Pancreas (tissue), 10 donors: ENCODE measurements around the gene EHD1. TPM values are rescaled to one million over a fixed set of nuclear protein-coding genes. Genes with fewer than 3 reads are reported as not detected.

Source experiments
- ATAC-seq, 4 donors: fragments of 200-7000 bp; cut with Tn5 transposase; one replicate each; pipeline versions ENCODE4 v1.8.0 to v1.9.1; 2020; ENCODE audit warnings: mild to moderate bottlenecking in 4 of 4, moderate library complexity in 4 of 4
- DNase-seq, 6 donors: peaks; one replicate each; pipeline ENCODE4 v3.0.0-alpha.2; 2020
- FAIRE-seq: peaks from 2 replicates; lab custom pipeline; 2012; peaks lifted over from hg19 to GRCh38; lab: Jason Lieb, UNC
- H3K27ac ChIP-seq, 4 donors: fragments of 200-600 bp; sonication (generic); 1 replicate in 3 of 4; 2 replicates in 1 of 4; pipeline versions ENCODE4 v1.5.0 to v1.8.0; 2020
- H3K27me3 ChIP-seq, 4 donors: fragments of 200-600 bp; one replicate each; pipeline ENCODE4 v1.8.0; 2021
- H3K36me3 ChIP-seq, 3 donors: fragments of 200-600 bp; sonication (generic) in 1 of 3; one replicate each; pipeline versions ENCODE4 v1.5.0 to v1.8.0; 2020 to 2021
- H3K4me1 ChIP-seq, 3 donors: fragments of 200-600 bp; one replicate each; pipeline ENCODE4 v1.8.0; 2021
- H3K4me3 ChIP-seq, 4 donors: fragments of 200-600 bp; sonication (generic) in 2 of 4; one replicate each; pipeline versions ENCODE4 v1.5.0 to v1.8.0; 2020 to 2021
- H3K9me3 ChIP-seq, 4 donors: fragments of 200-600 bp; one replicate each; pipeline ENCODE4 v1.8.0; 2021
- WGBS, 2 donors: extraction: QIAGEN DNeasy Blood & Tissue Kit; methylation state at CpG; one replicate each; pipeline ENCODE4 v1.1.7; 2013; 5-methylcytosine and 5-hydroxymethylcytosine counted together
- intact Hi-C, 3 donors: fragments of 100-400 bp; cut with DNase I; formaldehyde crosslinking; loops; one replicate each; pipeline versions ENCODE4 v1.11.1 to v1.14.2; 2022
- polyA plus RNA-seq, 2 donors: library from polyadenylated mRNA; stranded (reverse); fragments of 200-250 nt; gene quantifications; one replicate each; pipeline ENCODE4 v1.2.3, GENCODE V29; 2013
- total RNA-seq, 6 donors: library from RNA; stranded (reverse); fragmentation: NEBNext Ultra II Directional in 4 of 6; extraction: Animal tissue kit (Norgen Biotek cat#: 25700) in 4 of 6; gene quantifications; one replicate each; pipeline versions ENCODE4 v1.2.1 to v1.2.4, GENCODE V29; 2021 to 2023
- TF ChIP-seq, protein P1 (sequence below), 4 donors: fragments of 200-600 bp; sonication (generic) in 3 of 4; IDR thresholded peaks; one replicate each; pipeline versions ENCODE4 v1.5.0 to v1.8.0; 2021; ENCODE audit warnings: antibody characterized with exemption in 4 of 4
- donor health status: healthy with polysubstance abuse.
- donor health status: DM: no; HTN: no; CAD: no; lungs with moderate emphysema.
- donor health status: DM: no; HTN: no; CAD: no.
- donor health status: control.
- donor health status: control.
- donor health status: Bipolar disorder and iron deficiency.
- donor health status: DM: yes; HTN: yes; CAD: no.
- donor health status: DM: no; HTN: no; CAD: no.
- donor health status: DM: no; HTN: no; CAD: no.
- donor health status: DM: yes; HTN: yes; CAD: no.

Gene EHD1
- total and polyA plus RNA-seq, 8 donors: 10.1 to 22.1 (median 16.8) TPM

DNA sequence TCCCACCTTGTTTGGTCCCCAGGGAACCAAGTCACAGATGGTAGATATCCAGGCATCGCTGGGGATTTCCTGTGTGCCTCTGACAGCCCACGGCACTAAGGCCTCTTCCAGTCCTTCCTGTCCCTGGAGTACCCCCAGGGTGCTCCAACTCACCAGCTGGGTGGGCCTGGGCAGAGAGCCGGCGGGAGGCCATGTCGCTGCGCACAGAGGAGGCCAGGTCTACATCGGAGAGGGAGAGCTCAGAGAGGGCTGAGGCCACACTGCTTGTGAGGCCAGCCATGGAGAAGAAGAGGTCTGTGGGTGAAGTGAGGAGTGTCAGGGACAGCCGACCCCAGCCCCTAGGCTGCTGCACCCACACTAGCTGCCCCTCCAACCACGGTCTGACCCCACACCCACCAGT, 33.3 kb upstream of the EHD1 start:
- peak in 2 of 6 donors; percentile 29 to 63 for DNase-seq
- peaks cover 0 to 7% (median 3%) of the 10 kb centered on the region in 3 donors for H3K4me1 ChIP-seq
- H3K9me3 ChIP-seq: no peaks in the 10 kb centered on the region
- TF ChIP-seq, protein P1, sequence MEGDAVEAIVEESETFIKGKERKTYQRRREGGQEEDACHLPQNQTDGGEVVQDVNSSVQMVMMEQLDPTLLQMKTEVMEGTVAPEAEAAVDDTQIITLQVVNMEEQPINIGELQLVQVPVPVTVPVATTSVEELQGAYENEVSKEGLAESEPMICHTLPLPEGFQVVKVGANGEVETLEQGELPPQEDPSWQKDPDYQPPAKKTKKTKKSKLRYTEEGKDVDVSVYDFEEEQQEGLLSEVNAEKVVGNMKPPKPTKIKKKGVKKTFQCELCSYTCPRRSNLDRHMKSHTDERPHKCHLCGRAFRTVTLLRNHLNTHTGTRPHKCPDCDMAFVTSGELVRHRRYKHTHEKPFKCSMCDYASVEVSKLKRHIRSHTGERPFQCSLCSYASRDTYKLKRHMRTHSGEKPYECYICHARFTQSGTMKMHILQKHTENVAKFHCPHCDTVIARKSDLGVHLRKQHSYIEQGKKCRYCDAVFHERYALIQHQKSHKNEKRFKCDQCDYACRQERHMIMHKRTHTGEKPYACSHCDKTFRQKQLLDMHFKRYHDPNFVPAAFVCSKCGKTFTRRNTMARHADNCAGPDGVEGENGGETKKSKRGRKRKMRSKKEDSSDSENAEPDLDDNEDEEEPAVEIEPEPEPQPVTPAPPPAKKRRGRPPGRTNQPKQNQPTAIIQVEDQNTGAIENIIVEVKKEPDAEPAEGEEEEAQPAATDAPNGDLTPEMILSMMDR (IDR thresholded peaks at IDR 0.05): no peak
- no peaks in the 10 kb centered on the region for H3K27me3 ChIP-seq
- peaks cover 6 to 68% (median 39%) of the 10 kb centered on the region in 3 donors for H3K36me3 ChIP-seq
- intact Hi-C loops: no loop called here
- WGBS, 2 donors: 94 to 98% methylated on average over 8 to 9 of the region's 9 CpGs
- no peak for ATAC-seq
- no peak overlapping the region for H3K4me3 ChIP-seq
- no peak for FAIRE-seq
- no peak overlapping the region for H3K27ac ChIP-seq

DNA sequence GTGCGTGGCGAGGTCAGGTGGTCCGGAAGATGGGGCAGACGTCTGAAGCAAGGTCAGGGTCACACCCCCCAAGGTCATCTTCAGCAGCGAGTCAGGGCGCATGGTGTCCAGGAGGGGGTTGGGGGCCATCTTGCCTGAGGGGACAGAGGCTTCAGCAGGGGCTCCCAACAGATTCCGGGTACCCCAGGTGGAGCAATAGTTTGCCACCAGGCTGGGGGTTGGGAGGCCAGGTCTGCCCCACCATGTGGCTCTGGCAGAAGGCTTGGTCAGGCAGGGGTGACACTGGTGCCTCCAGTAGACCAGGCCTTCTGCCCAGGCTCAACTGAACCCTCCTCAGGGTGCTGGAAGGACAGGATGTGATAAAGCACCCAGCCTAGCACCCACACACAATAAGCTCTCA, 32.7 kb upstream of the EHD1 start:
- DNase-seq (peak in 1 of 6 donors; percentile 53), FAIRE-seq (no peak), ATAC-seq (no peak)
- TF ChIP-seq, protein P1 (IDR thresholded peaks at IDR 0.05): no peak
- Histone ChIP-seq H3K36me3 (peaks cover 6 to 73% (median 39%) of the 10 kb centered on the region in 3 donors), H3K27ac (no peak overlapping the region), H3K9me3 (no peaks in the 10 kb centered on the region), H3K4me1 (peaks cover 0 to 7% (median 3%) of the 10 kb centered on the region in 3 donors), H3K27me3 (no peaks in the 10 kb centered on the region), H3K4me3 (no peak overlapping the region)
- 82 to 86% methylated on average over 7 of the region's 7 CpGs for WGBS, 2 donors
- intact Hi-C loops: no loop called here

DNA sequence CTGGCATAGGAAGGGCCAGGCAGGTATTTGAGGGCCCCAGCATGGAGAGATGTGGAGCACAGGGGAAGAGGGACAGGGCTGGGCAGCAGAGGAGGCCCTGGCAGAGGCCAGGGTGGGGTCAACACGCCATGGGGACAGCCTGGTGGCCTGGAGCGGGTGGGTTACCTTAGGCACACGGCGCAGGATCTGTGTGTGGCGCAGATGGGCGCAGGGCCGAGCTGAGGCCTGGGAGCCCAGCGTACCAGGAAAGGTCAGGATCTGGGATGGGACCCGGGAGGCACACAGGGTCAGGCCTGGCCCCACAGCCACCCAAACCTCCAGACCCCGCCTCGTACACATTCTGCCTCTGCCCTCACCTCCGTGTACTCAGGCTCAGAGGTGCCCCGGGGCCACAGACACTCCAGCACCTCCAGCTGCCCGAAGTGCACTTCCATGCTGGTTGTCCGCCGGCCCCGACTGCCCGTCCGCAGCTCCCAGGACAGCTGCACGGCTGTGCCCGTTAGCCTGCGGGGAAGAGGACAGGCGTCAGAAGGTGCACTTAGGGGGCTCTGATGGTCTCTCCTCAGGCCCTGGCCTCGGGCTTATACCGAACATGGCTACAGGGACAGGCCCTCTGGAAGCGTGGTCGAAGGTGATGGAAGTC, 32.2 kb upstream of the EHD1 start:
- TF ChIP-seq, protein P1 (IDR thresholded peaks at IDR 0.05): no peak
- Histone ChIP-seq H3K4me3 (no peak overlapping the region), H3K4me1 (peaks cover 0 to 3% (median 1%) of the 10 kb centered on the region in 3 donors), H3K9me3 (no peaks in the 10 kb centered on the region), H3K36me3 (peaks cover 9 to 79% (median 44%) of the 10 kb centered on the region in 3 donors), H3K27me3 (no peaks in the 10 kb centered on the region), H3K27ac (no peak overlapping the region)
- peak in 2 of 6 donors; percentile 23 to 72 for DNase-seq
- WGBS, 2 donors: 93 to 94% methylated on average over 27 of the region's 27 CpGs
- intact Hi-C loops: no loop called here
- ATAC-seq: no peak
- FAIRE-seq: no peak

DNA sequence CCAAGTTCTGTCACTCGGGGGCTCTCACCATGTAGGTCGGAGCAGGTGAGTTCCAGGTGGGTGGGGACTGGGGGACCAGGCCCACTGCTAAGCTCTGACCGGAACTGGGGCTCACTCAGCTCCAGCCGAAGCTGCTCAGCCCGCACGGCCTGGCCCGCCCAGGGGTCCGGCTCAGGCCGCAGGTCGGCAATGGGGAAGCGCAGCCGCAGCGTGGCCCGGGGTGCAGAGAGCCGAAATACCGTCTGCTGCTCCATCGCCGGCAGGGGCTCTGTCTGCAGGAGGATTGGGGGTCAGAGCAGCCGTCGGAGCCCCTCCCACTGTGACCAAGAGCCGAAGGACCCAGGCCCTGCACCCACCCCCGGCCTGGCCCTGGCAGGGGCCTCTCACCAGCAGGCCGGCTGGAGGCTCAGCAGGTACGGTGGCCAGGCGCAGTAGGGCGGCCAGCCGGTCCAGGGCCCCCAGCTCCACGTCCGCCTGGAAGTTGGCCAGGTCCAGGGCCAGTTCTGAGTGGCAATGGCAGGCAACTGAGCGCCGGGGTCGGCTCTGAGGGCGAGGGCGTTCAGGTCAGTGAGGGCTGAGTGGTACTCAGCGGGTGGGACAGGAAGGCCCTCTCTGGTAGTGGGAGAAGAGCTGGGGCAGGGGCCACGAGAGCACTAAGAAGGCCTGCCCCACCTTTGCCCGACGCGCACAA, 31.4 kb upstream of the EHD1 start:
- FAIRE-seq (no peak), ATAC-seq (no peak), DNase-seq (peak in 2 of 6 donors; percentile 54 to 79)
- Histone ChIP-seq H3K4me1 (no peaks in the 10 kb centered on the region), H3K27ac (no peak overlapping the region), H3K27me3 (no peaks in the 10 kb centered on the region), H3K36me3 (peaks cover 9 to 82% (median 48%) of the 10 kb centered on the region in 3 donors), H3K9me3 (no peaks in the 10 kb centered on the region), H3K4me3 (no peak overlapping the region)
- 89 to 91% methylated on average over 36 to 39 of the region's 39 CpGs for WGBS, 2 donors
- TF ChIP-seq, protein P1 (IDR thresholded peaks at IDR 0.05): no peak
- intact Hi-C loops: no loop called here
